ENCODE results near the gene CCDC197.

- TF ChIP-seq CTCF (tag by site-specific recombination; IDR thresholded peaks at IDR 0.05) (no peak), ZNF416 (tag by site-specific recombination; IDR thresholded peaks at IDR 0.05) (no peak)
Observed at GRCh38 chr14:94043756-94044475, 46.8 kb downstream of the CCDC197 start.
